Endothelial cell (in vitro differentiated cells): ENCODE results near the gene HBZ. TPM values are rescaled to one million over a fixed set of nuclear protein-coding genes. Genes with fewer than 3 reads are reported as not detected.

Source experiments
- DNase-seq: peaks from one replicate; pipeline ENCODE4 v3.0.0; 2021; ENCODE audit warnings: low spot score
- H3K27ac Mint-ChIP-seq: one replicate; pipeline ENCODE4 v1.8.0; 2021; ENCODE audit warnings: mixed read lengths, inconsistent platforms; ENCODE audit not compliant: unreplicated experiment
- H3K27me3 Mint-ChIP-seq: one replicate; pipeline ENCODE4 v1.8.0; 2021; ENCODE audit warnings: mild to moderate bottlenecking, moderate library complexity, mixed read lengths, inconsistent platforms; ENCODE audit not compliant: unreplicated experiment
- H3K36me3 Mint-ChIP-seq: one replicate; pipeline ENCODE4 v1.8.0; 2021; ENCODE audit warnings: mild to moderate bottlenecking, low read depth, mixed read lengths, inconsistent platforms; ENCODE audit not compliant: unreplicated experiment
- H3K4me1 Mint-ChIP-seq: one replicate; pipeline ENCODE4 v1.8.0; 2021; ENCODE audit warnings: mild to moderate bottlenecking, mixed read lengths, inconsistent platforms; ENCODE audit not compliant: unreplicated experiment
- H3K4me3 Mint-ChIP-seq: one replicate; pipeline ENCODE4 v1.8.0; 2021; ENCODE audit warnings: mild to moderate bottlenecking, mixed read lengths, inconsistent platforms; ENCODE audit not compliant: unreplicated experiment
- H3K9me3 Mint-ChIP-seq: one replicate; pipeline ENCODE4 v1.8.0; 2021; ENCODE audit warnings: mixed read lengths, inconsistent platforms; ENCODE audit not compliant: unreplicated experiment
- CTCF ChIP-seq: fragments of 200-600 bp; sonication (generic); IDR thresholded peaks from one replicate; pipeline ENCODE4 v1.5.0; 2021; ENCODE audit warnings: antibody characterized with exemption; ENCODE audit not compliant: unreplicated experiment
- long read RNA-seq: library from polyadenylated mRNA; unstranded; transcript quantifications from one replicate; pipeline ENCODE4 v2.0.0, GENCODE V29; 2020; ENCODE audit not compliant: unreplicated experiment
- total RNA-seq: library from RNA; stranded (reverse); fragmentation: NEBNext Ultra II Directional; extraction: Animal tissue kit (Norgen Biotek cat#: 25700); gene quantifications from one replicate; pipeline ENCODE4 v1.2.1, GENCODE V29; 2021; ENCODE audit not compliant: unreplicated experiment

The HBZ gene
- total RNA-seq = not detected
- long read RNA-seq = 0 reads

- no peak for TF ChIP-seq CTCF
- no peak for DNase-seq
- no peaks in the 10 kb centered on the region for H3K9me3 Mint-ChIP-seq
- peaks cover 7% of the 10 kb centered on the region for H3K27me3 Mint-ChIP-seq
- H3K4me1 Mint-ChIP-seq = peaks cover 5% of the 10 kb centered on the region
- no peak within 1 kb of the TSS for H3K27ac Mint-ChIP-seq
- H3K36me3 Mint-ChIP-seq = no peaks in the 10 kb centered on the region
- H3K4me3 Mint-ChIP-seq = no peak within 1 kb of the TSS
Measured at GRCh38 chr16:152141-153128, at the start of gene HBZ. TSS of gene HBZ (plus strand) at chr16:152644. CDS start at chr16:152910, 266 bp downstream.

DNA sequence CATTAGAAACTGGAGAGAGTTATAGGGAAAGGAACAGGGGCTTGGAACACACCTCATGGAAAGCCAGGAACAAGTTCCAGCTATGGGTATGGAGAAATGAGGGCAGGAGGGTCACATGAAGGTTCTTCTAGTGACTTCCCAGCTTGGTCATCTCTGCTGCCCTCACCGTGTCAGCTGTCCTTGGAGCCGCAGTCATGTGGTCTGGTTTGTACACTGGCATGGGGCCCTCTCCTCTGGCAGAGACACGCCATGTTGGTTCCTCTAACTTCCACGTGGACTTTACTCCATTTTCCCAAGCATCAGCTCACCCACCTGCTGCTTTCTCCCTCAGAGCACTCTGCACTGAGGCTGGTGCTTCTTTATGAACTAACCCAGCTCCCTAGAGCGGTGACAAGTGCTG lies 48.1 kb upstream of the HBZ start:
- Mint-ChIP-seq H3K9me3 (no peaks in the 10 kb centered on the region), H3K4me1 (no peaks in the 10 kb centered on the region), H3K36me3 (peaks cover 24% of the 10 kb centered on the region), H3K27ac (no peak overlapping the region), H3K4me3 (no peak overlapping the region), H3K27me3 (peaks cover 2% of the 10 kb centered on the region)
- no peak for DNase-seq
- no peak for TF ChIP-seq CTCF

DNA sequence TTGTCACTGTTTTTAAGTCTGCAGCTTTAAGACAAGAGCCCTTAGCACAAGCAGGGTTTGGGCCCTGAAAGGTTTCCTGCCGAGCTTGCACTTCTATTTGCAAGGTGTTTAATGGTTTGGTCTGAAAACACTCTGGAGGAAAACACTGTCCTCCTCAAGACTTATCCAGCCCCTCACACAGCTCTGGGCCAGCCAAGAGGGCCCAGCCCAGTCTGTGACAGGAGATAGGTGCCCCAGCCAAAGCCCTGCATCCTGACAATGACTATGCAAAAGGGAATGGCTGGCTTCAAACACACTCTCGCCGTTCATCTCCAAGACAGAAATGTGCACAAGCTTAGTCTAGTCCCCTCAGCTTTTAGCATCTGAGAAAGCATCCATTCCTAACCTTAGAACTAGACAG lies 47.5 kb upstream of the HBZ start:
- peaks cover 28% of the 10 kb centered on the region for H3K36me3 Mint-ChIP-seq
- H3K27me3 Mint-ChIP-seq = peaks cover 2% of the 10 kb centered on the region
- no peak for DNase-seq
- no peak overlapping the region for H3K27ac Mint-ChIP-seq
- no peak overlapping the region for H3K4me3 Mint-ChIP-seq
- H3K9me3 Mint-ChIP-seq = no peaks in the 10 kb centered on the region
- TF ChIP-seq CTCF = no peak
- H3K4me1 Mint-ChIP-seq = no peaks in the 10 kb centered on the region

DNA sequence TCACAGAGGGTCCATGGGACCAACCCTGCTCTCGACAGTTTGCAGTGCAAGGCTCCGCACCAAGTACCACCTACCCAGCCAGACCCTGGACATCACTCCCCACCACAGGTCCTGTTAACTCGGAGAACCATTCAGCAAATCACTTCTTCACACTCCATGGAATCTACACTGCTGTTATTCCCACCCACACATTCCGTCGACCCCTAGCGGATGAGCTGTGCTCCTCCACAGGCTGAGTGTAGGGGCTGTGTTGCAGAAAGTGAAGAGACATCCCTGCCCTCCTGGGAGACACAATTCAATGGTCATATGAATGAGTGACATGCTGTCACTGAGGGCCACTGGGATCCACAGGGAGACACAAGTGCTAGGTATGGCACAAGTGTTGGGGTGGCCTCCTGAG lies 46.9 kb upstream of the HBZ start:
- no peaks in the 10 kb centered on the region for H3K4me1 Mint-ChIP-seq
- H3K4me3 Mint-ChIP-seq = no peak overlapping the region
- H3K9me3 Mint-ChIP-seq = no peaks in the 10 kb centered on the region
- no peak for TF ChIP-seq CTCF
- no peak for DNase-seq
- no peak overlapping the region for H3K27ac Mint-ChIP-seq
- H3K36me3 Mint-ChIP-seq = peaks cover 26% of the 10 kb centered on the region
- H3K27me3 Mint-ChIP-seq = peaks cover 2% of the 10 kb centered on the region

GRCh38 chr16:106623-107324 lies 45.7 kb upstream of the HBZ start:
- Mint-ChIP-seq H3K27ac (no peak overlapping the region), H3K27me3 (peaks cover 2% of the 10 kb centered on the region), H3K4me1 (no peaks in the 10 kb centered on the region), H3K36me3 (peaks cover 22% of the 10 kb centered on the region), H3K9me3 (no peaks in the 10 kb centered on the region), H3K4me3 (no peak overlapping the region)
- TF ChIP-seq CTCF = peak; percentile 78
- peak; percentile 50 for DNase-seq
